ENCODE data around the gene KLHL29.

Gene KLHL29

DNA sequence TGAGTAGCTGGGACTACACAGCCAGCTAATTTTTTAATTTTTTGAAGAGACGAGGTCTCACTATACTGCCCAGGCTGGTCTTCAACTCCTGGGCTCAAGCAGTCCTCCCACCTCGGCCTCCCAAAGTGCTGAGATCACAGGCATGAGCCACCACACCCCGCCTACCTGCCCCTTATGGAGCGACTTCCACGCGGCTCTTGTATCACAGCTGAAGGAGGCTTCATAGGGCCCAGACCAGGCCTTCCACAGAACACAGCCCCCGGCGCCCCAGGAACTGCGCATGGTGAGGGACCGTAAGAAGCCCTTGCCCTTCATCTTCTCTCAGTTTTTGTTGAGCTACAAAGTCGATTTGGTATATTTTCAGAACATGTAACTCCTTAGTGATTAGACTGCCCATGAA lies 220.3 kb downstream of the KLHL29 start:
- no peak for DNase-seq (ENCODE audit: low read depth)
- TF ChIP-seq POLR2A (IDR thresholded peaks at IDR 0.05; ENCODE audit: extremely low read depth, insufficient read length): no peak
- TF ChIP-seq CTCF (IDR thresholded peaks at IDR 0.05; ENCODE audit: low read depth, low read length): no peak
- TF ChIP-seq, protein P1, sequence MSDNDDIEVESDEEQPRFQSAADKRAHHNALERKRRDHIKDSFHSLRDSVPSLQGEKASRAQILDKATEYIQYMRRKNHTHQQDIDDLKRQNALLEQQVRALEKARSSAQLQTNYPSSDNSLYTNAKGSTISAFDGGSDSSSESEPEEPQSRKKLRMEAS (IDR thresholded peaks at IDR 0.05; ENCODE audit: low read depth, low read length): no peak
- TF ChIP-seq MYC (IDR thresholded peaks at IDR 0.05; ENCODE audit: low read depth, low read length): no peak

GRCh38 chr2:23606196-23606595 lies 221.2 kb downstream of the KLHL29 start:
- DNase-seq (ENCODE audit: low read depth): no peak
- no peak overlapping the region for H3K4me3 ChIP-seq (ENCODE audit: low read depth, low read length)
- TF ChIP-seq CTCF (IDR thresholded peaks at IDR 0.05; ENCODE audit: low read depth, low read length) (no peak), MYC (IDR thresholded peaks at IDR 0.05; ENCODE audit: low read depth, low read length) (no peak), POLR2A (IDR thresholded peaks at IDR 0.05; ENCODE audit: extremely low read depth, insufficient read length) (no peak)
- TF ChIP-seq, protein P1 (IDR thresholded peaks at IDR 0.05; ENCODE audit: low read depth, low read length): no peak

More for the DNA sequence above, 220.3 kb downstream of the KLHL29 start:
- H3K4me3 ChIP-seq (ENCODE audit: low read depth, low read length): no peak overlapping the region

- no peak overlapping the region for H3K4me3 ChIP-seq (ENCODE audit: low read depth, low read length)
- TF ChIP-seq MYC (IDR thresholded peaks at IDR 0.05; ENCODE audit: low read depth, low read length) (no peak), POLR2A (IDR thresholded peaks at IDR 0.05; ENCODE audit: extremely low read depth, insufficient read length) (no peak), CTCF (IDR thresholded peaks at IDR 0.05; ENCODE audit: low read depth, low read length) (no peak)
- TF ChIP-seq, protein P1 (IDR thresholded peaks at IDR 0.05; ENCODE audit: low read depth, low read length): no peak
- peak; percentile 82 for DNase-seq (ENCODE audit: low read depth)
These were observed 222.0 kb downstream of the KLHL29 start for GRCh38 chr2:23606968-23607367.

DNA sequence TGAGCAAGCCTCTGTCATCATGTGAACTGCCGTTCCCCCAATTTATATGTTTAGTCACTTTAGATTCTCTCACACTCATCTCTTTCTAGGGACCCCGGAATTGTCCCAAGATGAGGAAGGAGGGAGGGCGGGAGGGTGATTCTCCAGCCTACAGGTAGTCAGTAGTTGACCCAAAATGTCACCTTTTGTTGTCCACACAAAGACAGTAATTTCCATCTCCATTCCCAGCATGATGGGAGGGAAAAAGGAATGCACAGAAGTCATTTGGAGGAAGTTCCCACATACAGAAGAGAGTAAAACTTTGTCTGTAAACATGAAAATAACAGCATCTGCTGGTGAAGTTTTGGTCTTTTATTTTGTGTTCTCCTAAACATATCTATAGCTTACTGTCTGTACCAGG lies 222.9 kb downstream of the KLHL29 start:
- H3K4me3 ChIP-seq (ENCODE audit: low read depth, low read length): no peak overlapping the region
- no peak for DNase-seq (ENCODE audit: low read depth)
- TF ChIP-seq, protein P1 (IDR thresholded peaks at IDR 0.05; ENCODE audit: low read depth, low read length): no peak
- no peak for TF ChIP-seq CTCF (IDR thresholded peaks at IDR 0.05; ENCODE audit: low read depth, low read length)
- no peak for TF ChIP-seq POLR2A (IDR thresholded peaks at IDR 0.05; ENCODE audit: extremely low read depth, insufficient read length)
- no peak for TF ChIP-seq MYC (IDR thresholded peaks at IDR 0.05; ENCODE audit: low read depth, low read length)

GRCh38 chr2:23609254-23609653 lies 224.3 kb downstream of the KLHL29 start:
- TF ChIP-seq CTCF (IDR thresholded peaks at IDR 0.05; ENCODE audit: low read depth, low read length) (no peak), POLR2A (IDR thresholded peaks at IDR 0.05; ENCODE audit: extremely low read depth, insufficient read length) (no peak), MYC (IDR thresholded peaks at IDR 0.05; ENCODE audit: low read depth, low read length) (no peak)
- TF ChIP-seq, protein P1 (IDR thresholded peaks at IDR 0.05; ENCODE audit: low read depth, low read length): no peak
- no peak for DNase-seq (ENCODE audit: low read depth)
- H3K4me3 ChIP-seq (ENCODE audit: low read depth, low read length): no peak overlapping the region

- DNase-seq (ENCODE audit: low read depth): no peak
- TF ChIP-seq, protein P1 (IDR thresholded peaks at IDR 0.05; ENCODE audit: low read depth, low read length): no peak
- TF ChIP-seq CTCF (IDR thresholded peaks at IDR 0.05; ENCODE audit: low read depth, low read length) (no peak), MYC (IDR thresholded peaks at IDR 0.05; ENCODE audit: low read depth, low read length) (no peak), POLR2A (IDR thresholded peaks at IDR 0.05; ENCODE audit: extremely low read depth, insufficient read length) (no peak)
- H3K4me3 ChIP-seq (ENCODE audit: low read depth, low read length): no peak overlapping the region
These were observed 226.9 kb downstream of the KLHL29 start for GRCh38 chr2:23611839-23612238.

Data from NB4 (cell line).